ENCODE results near the gene SMIM26.

- TF ChIP-seq CTCF (IDR thresholded peaks at IDR 0.05 in 4 of 5, conservative IDR thresholded peaks at IDR 0.05 in 1 of 5) = no peak
- TF ChIP-seq POLR2A (IDR thresholded peaks at IDR 0.05) = no peak
These were observed 42.5 kb downstream of the SMIM26 start for GRCh38 chr20:18609741-18610140.
